H1 (cell line): Measurements from ENCODE around the gene TNNT3. TPM values are rescaled to one million over a fixed set of nuclear protein-coding genes. Genes with fewer than 3 reads are reported as not detected.

ENCODE experiments used
- CTCF ChIA-PET: fragments of 300-600 bp; sonication (Branson Sonifier 250); formaldehyde crosslinking; loops from one replicate; lab custom pipeline; 2021; ENCODE audit not compliant: partially characterized antibody; lab: Charles Lee
- POLR2A ChIA-PET: fragments of 300-600 bp; sonication (Branson Sonifier 250); formaldehyde crosslinking; loops from one replicate; lab custom pipeline; 2021; ENCODE audit warnings: inconsistent platforms; ENCODE audit not compliant: partially characterized antibody; lab: Charles Lee
- DNase-seq, 2 experiments: peaks; one replicate each; pipeline versions ENCODE4 v3.0.0 to v3.0.0-alpha.2; 2010 to 2022; ENCODE audit warnings: low spot score in 2 of 2, low read depth in 1 of 2, mixed read lengths in 1 of 2
- FAIRE-seq: peaks from 2 replicates; lab custom pipeline; 2011; peaks lifted over from hg19 to GRCh38; lab: Jason Lieb, UNC
- H2AFZ ChIP-seq: 2 replicates; pipeline ENCODE4 v1.8.1; 2012; ENCODE audit warnings: low read length, inconsistent platforms
- H2AK5ac ChIP-seq: 2 replicates; pipeline ENCODE4 v1.6.1; 2013; ENCODE audit warnings: low read depth, low read length
- H2BK120ac ChIP-seq: replicated peaks from 2 replicates; pipeline ENCODE3; 2013; ENCODE audit warnings: low read depth, low read length, inconsistent platforms
- H2BK12ac ChIP-seq: 2 replicates; pipeline ENCODE4 v1.6.1; 2013; ENCODE audit warnings: low read depth, low read length
- H2BK15ac ChIP-seq: 2 replicates; pipeline ENCODE4 v1.6.1; 2013; ENCODE audit warnings: low read length
- H2BK20ac ChIP-seq: 2 replicates; pipeline ENCODE4 v1.6.1; 2013; ENCODE audit warnings: low read length
- H2BK5ac ChIP-seq: 2 replicates; pipeline ENCODE4 v1.6.1; 2013; ENCODE audit warnings: low read depth, low read length
- H3K14ac ChIP-seq: 2 replicates; pipeline ENCODE4 v1.6.1; 2013; ENCODE audit warnings: inconsistent platforms; ENCODE audit not compliant: insufficient read length
- H3K18ac ChIP-seq: 2 replicates; pipeline ENCODE4 v1.6.1; 2013; ENCODE audit warnings: low read length; ENCODE audit errors: extremely low read depth
- H3K23ac ChIP-seq: 2 replicates; pipeline ENCODE4 v1.6.1; 2013; ENCODE audit warnings: inconsistent platforms; ENCODE audit not compliant: insufficient read length
- H3K23me2 ChIP-seq: 2 replicates; pipeline ENCODE4 v1.6.1; 2013; ENCODE audit warnings: low read depth, low read length
- H3K27ac ChIP-seq: 2 replicates; pipeline ENCODE4 v1.6.1; 2011; ENCODE audit warnings: low read depth, low read length, inconsistent platforms
- H3K27me3 ChIP-seq, 4 experiments: replicated peaks in 1 of 4; 1 replicate in 1 of 4; 2 replicates in 3 of 4; pipeline versions ENCODE4 v1.6.1 to v1.8.1; 2011 to 2013; ENCODE audit warnings: low read length in 3 of 4, mild to moderate bottlenecking in 3 of 4, inconsistent platforms in 2 of 4, mixed read lengths in 2 of 4, moderate library complexity in 1 of 4; ENCODE audit not compliant: control insufficient read depth in 3 of 4, insufficient read depth in 3 of 4; ENCODE audit errors: extremely low read depth in 1 of 4
- H3K36me3 ChIP-seq, 4 experiments: 2 replicates each; pipeline versions ENCODE4 v1.6.1 to v1.8.1; 2011 to 2013; ENCODE audit warnings: mild to moderate bottlenecking in 4 of 4, low read length in 3 of 4, moderate library complexity in 2 of 4, control low read depth in 1 of 4, inconsistent platforms in 1 of 4; ENCODE audit not compliant: insufficient read depth in 4 of 4, control insufficient read depth in 2 of 4
- H3K4ac ChIP-seq: replicated peaks from 2 replicates; pipeline ENCODE3; 2013; ENCODE audit warnings: low read length, low read depth, mixed read lengths, inconsistent platforms; ENCODE audit not compliant: insufficient read length
- H3K4me1 ChIP-seq, 4 experiments: replicated peaks in 1 of 4; 1 replicate in 1 of 4; 2 replicates in 3 of 4; pipeline versions ENCODE4 v1.6.1 to v1.8.1; 2011 to 2013; ENCODE audit warnings: low read length in 3 of 4, inconsistent platforms in 2 of 4, mixed read lengths in 1 of 4; ENCODE audit not compliant: insufficient read depth in 4 of 4, control insufficient read depth in 3 of 4
- H3K4me2 ChIP-seq, 2 experiments: 2 replicates each; pipeline versions ENCODE4 v1.6.1 to v1.8.1; 2011 to 2013; ENCODE audit warnings: low read depth in 2 of 2, low read length in 2 of 2, control low read depth in 1 of 2, inconsistent platforms in 1 of 2, mild to moderate bottlenecking in 1 of 2; ENCODE audit not compliant: insufficient read depth in 1 of 2
- H3K4me3 ChIP-seq, 4 experiments: fragments of 200-600, 300-600 bp in 1 of 4; sonication (generic), shearing (Covaris generic), sonication (Bioruptor Twin) in 1 of 4; 2 replicates each; pipeline versions ENCODE4 v1.5.1 to v1.8.1; 2011 to 2016; ENCODE audit warnings: low read length in 4 of 4, low read depth in 3 of 4, control low read depth in 2 of 4, inconsistent platforms in 2 of 4, mild to moderate bottlenecking in 2 of 4, mixed read lengths in 1 of 4, moderate library complexity in 1 of 4; ENCODE audit not compliant: insufficient read depth in 2 of 4; ENCODE audit errors: extremely low read depth in 1 of 4
- H3K56ac ChIP-seq: replicated peaks from 2 replicates; pipeline ENCODE3; 2013; ENCODE audit warnings: low read depth, mild to moderate bottlenecking, mixed read lengths, low read length, inconsistent platforms; ENCODE audit not compliant: insufficient read length
- H3K79me1 ChIP-seq: 2 replicates; pipeline ENCODE4 v1.6.1; 2013; ENCODE audit warnings: low read depth, low read length, control low read depth
- H3K79me2 ChIP-seq, 2 experiments: 2 replicates each; pipeline versions ENCODE4 v1.6.1 to v1.8.1; 2012 to 2013; ENCODE audit warnings: low read length in 2 of 2, mild to moderate bottlenecking in 2 of 2, inconsistent platforms in 1 of 2; ENCODE audit not compliant: insufficient read depth in 2 of 2, control insufficient read depth in 1 of 2
- H3K9ac ChIP-seq, 4 experiments: replicated peaks in 1 of 4; 1 replicate in 1 of 4; 2 replicates in 3 of 4; pipeline versions ENCODE4 v1.6.1 to v1.8.1; 2011 to 2013; ENCODE audit warnings: low read depth in 3 of 4, low read length in 3 of 4, control low read depth in 2 of 4, mild to moderate bottlenecking in 2 of 4, moderate library complexity in 2 of 4, inconsistent platforms in 1 of 4; ENCODE audit errors: extremely low read depth in 1 of 4
- H3K9me3 ChIP-seq, 2 experiments: 2 replicates each; pipeline versions ENCODE4 v1.6.1 to v1.8.1; 2012 to 2013; ENCODE audit warnings: mild to moderate bottlenecking in 2 of 2, moderate library complexity in 2 of 2, control low read depth in 1 of 2, inconsistent platforms in 1 of 2, low read depth in 1 of 2, low read length in 1 of 2, mixed read lengths in 1 of 2; ENCODE audit not compliant: insufficient read depth in 2 of 2
- H4K20me1 ChIP-seq, 2 experiments: replicated peaks in 1 of 2; 2 replicates each; pipeline versions ENCODE3 to v1.8.1; 2011 to 2013; ENCODE audit warnings: inconsistent platforms in 2 of 2, low read length in 2 of 2, mild to moderate bottlenecking in 1 of 2; ENCODE audit not compliant: insufficient read depth in 2 of 2, control insufficient read depth in 1 of 2
- H4K5ac ChIP-seq: 2 replicates; pipeline ENCODE4 v1.6.1; 2013; ENCODE audit warnings: low read length, low read depth, mixed read lengths, inconsistent platforms; ENCODE audit not compliant: insufficient read length
- H4K8ac ChIP-seq: 2 replicates; pipeline ENCODE4 v1.8.0; 2013; ENCODE audit warnings: mild to moderate bottlenecking, moderate library complexity, low read length, inconsistent platforms; ENCODE audit not compliant: insufficient read depth; ENCODE audit errors: extremely low read depth
- H4K91ac ChIP-seq: replicated peaks from 2 replicates; pipeline ENCODE3; 2013; ENCODE audit warnings: low read length, mixed read lengths, inconsistent platforms; ENCODE audit not compliant: insufficient read length
- BRCA1 ChIP-seq: IDR thresholded peaks from 2 replicates; pipeline ENCODE4 v1.6.1; 2012; ENCODE audit warnings: low read depth, low read length, improper control_type of control experiment
- CBX8 ChIP-seq: fragments of 300-800, 300-1000 bp; sonication (generic); IDR thresholded peaks from 2 replicates; pipeline ENCODE4 v1.7.1; 2016; ENCODE audit warnings: low read depth, low read length, borderline replicate concordance
- CHD1 ChIP-seq: IDR thresholded peaks from 2 replicates; pipeline ENCODE4 v1.6.1; 2012; ENCODE audit warnings: low read depth, low read length, improper control_type of control experiment
- CTCF ChIP-seq, 3 experiments: IDR thresholded peaks; 1 replicate in 2 of 3; 2 replicates in 1 of 3; pipeline versions ENCODE4 v1.5.1 to v1.6.1; 2011; ENCODE audit warnings: low read length in 3 of 3, mild to moderate bottlenecking in 3 of 3, inconsistent platforms in 2 of 3, low read depth in 1 of 3, moderate library complexity in 1 of 3; ENCODE audit not compliant: insufficient read depth in 1 of 3; ENCODE audit errors: control extremely low read depth in 1 of 3
- HDAC2 ChIP-seq, 2 experiments: fragments of 300-600 bp in 1 of 2; sonication (generic) in 1 of 2; IDR thresholded peaks; 2 replicates each; pipeline ENCODE4 v1.6.1; 2011 to 2012; ENCODE audit warnings: low read depth in 2 of 2, low read length in 2 of 2, mild to moderate bottlenecking in 2 of 2, moderate library complexity in 2 of 2, borderline replicate concordance in 1 of 2, inconsistent platforms in 1 of 2
- PHF8 ChIP-seq: fragments of 200-600 bp; sonication (generic); conservative IDR thresholded peaks from 2 replicates; pipeline ENCODE4 v1.7.1; 2012; ENCODE audit warnings: low read depth, mild to moderate bottlenecking, inconsistent platforms, low read length, moderate library complexity
- RAD21 ChIP-seq, 2 experiments: IDR thresholded peaks in 1 of 2; conservative IDR thresholded peaks in 1 of 2; 2 replicates each; pipeline ENCODE4 v1.6.1; 2011; ENCODE audit warnings: low read depth in 2 of 2, low read length in 2 of 2, improper control_type of control experiment in 1 of 2, inconsistent platforms in 1 of 2, mild to moderate bottlenecking in 1 of 2, moderate library complexity in 1 of 2
- RFX5 ChIP-seq: IDR thresholded peaks from 2 replicates; pipeline ENCODE4 v1.6.1; 2011; ENCODE audit warnings: low read depth, low read length, improper control_type of control experiment, borderline replicate concordance
- SP2 ChIP-seq: IDR thresholded peaks from 2 replicates; pipeline ENCODE4 v1.6.1; 2012; ENCODE audit warnings: mild to moderate bottlenecking, low read length, inconsistent platforms
- SRF ChIP-seq: IDR thresholded peaks from 2 replicates; pipeline ENCODE4 v1.6.1; 2011; ENCODE audit warnings: mild to moderate bottlenecking, low read depth, low read length, moderate library complexity
- TEAD4 ChIP-seq: IDR thresholded peaks from 2 replicates; pipeline ENCODE4 v1.6.1; 2012; ENCODE audit warnings: low read depth, low read length, inconsistent platforms, mixed read lengths
- WGBS, 2 experiments: shearing (Covaris generic) in 1 of 2; methylation state at CpG; one replicate each; pipeline versions ENCODE4 v1.1.6 to v1.1.7; 2013 to 2015; ENCODE audit warnings: low lambda C conversion rate in 2 of 2, mixed read lengths in 2 of 2, inconsistent platforms in 1 of 2, low coverage in 1 of 2, missing lambda C conversion rate in 1 of 2; ENCODE audit not compliant: insufficient replicate concordance in 2 of 2, insufficient coverage in 1 of 2, insufficient read length in 1 of 2; ENCODE audit errors: extremely low coverage in 1 of 2, missing lambda C conversion rate in 1 of 2; 5-methylcytosine and 5-hydroxymethylcytosine counted together
- polyA plus RNA-seq, 7 experiments: library from polyadenylated mRNA; depleted of rRNA in 3 of 7; stranded (reverse) in 5 of 7; unstranded in 2 of 7; fragments of >200 nt in 5 of 7; fragments of 200-250 nt in 2 of 7; gene quantifications; 1 replicate in 5 of 7; 2 replicates in 1 of 7; 4 replicates in 1 of 7; pipeline versions ENCODE4 v1.2.1 to v1.2.3, GENCODE V29; 2011 to 2013; ENCODE audit warnings: missing spikeins in 2 of 7, mixed read lengths in 2 of 7
- total RNA-seq: library from RNA; stranded (reverse); fragmentation: NEBNext Ultra II Directional; extraction: Animal tissue kit (Norgen Biotek cat#: 25700); gene quantifications from 2 replicates; pipeline ENCODE4 v1.2.1, GENCODE V29; 2021

TNNT3 gene
- total and polyA plus RNA-seq, 2 of the 8 experiments (the other 6 are each of a cell fraction or from before 2014, with no cell fraction given), result not detected

- CTCF ChIA-PET, result interaction anchor here (1.0 to 4.8 kb wide), 8 partner anchors 33 to 268 kb away, joined by 3 to 170 read pairs (median 20); partner anchors contain the start of gene SYT8
- TF ChIP-seq BRCA1 (no peak), CTCF (IDR thresholded peaks at IDR 0.05; ENCODE audit: control extremely low read depth in 1 of 3, insufficient read depth in 1 of 3, low read depth in 1 of 3, low read length in 3 of 3) (no peak), TEAD4 (no peak), PHF8 (no peak), CHD1 (no peak), RAD21 (IDR thresholded peaks at IDR 0.05 in 1 of 2, conservative IDR thresholded peaks at IDR 0.05 in 1 of 2; ENCODE audit: low read depth in 2 of 2, low read length in 2 of 2) (no peak), HDAC2 (IDR thresholded peaks at IDR 0.05; ENCODE audit: borderline replicate concordance in 1 of 2, low read depth in 2 of 2, low read length in 2 of 2) (no peak), SP2 (no peak), RFX5 (no peak), SRF (no peak), CBX8 (no peak)
Measured at GRCh38 chr11:1884303-1884700, 35.2 kb upstream of the TNNT3 start.

More at GRCh38 chr11:1884303-1884700, 35.2 kb upstream of the TNNT3 start:
- H2BK15ac ChIP-seq, result no peak overlapping the region
- no peak overlapping the region for H3K27ac ChIP-seq
- no peaks in the 10 kb centered on the region for H3K9me3 ChIP-seq
- no peak overlapping the region for H4K91ac ChIP-seq
- no peak overlapping the region for H2BK12ac ChIP-seq
- no peak overlapping the region for H2BK120ac ChIP-seq
- no peak overlapping the region for H3K4ac ChIP-seq
- no peak overlapping the region for H2AFZ ChIP-seq
- FAIRE-seq (no peak), DNase-seq (no peak)
- no peak overlapping the region for H4K8ac ChIP-seq
- no peak overlapping the region for H2BK20ac ChIP-seq
- peaks cover 16% of the 10 kb centered on the region; the same call in 1 of the 2 replicates for H3K23me2 ChIP-seq
- no peak overlapping the region for H4K5ac ChIP-seq
- no peak overlapping the region for H3K56ac ChIP-seq
- H3K79me1 ChIP-seq, result no peaks in the 10 kb centered on the region
- H3K79me2 ChIP-seq, result no peaks in the 10 kb centered on the region
- no peaks in the 10 kb centered on the region for H4K20me1 ChIP-seq
- no peak overlapping the region for H3K9ac ChIP-seq
- POLR2A ChIA-PET, result interaction anchor here (0.8 to 1.1 kb wide), 2 partner anchors 32 to 264 kb away, joined by 3 read pairs; no protein-coding TSS in a partner anchor
- no peak overlapping the region for H3K4me3 ChIP-seq
- H3K4me2 ChIP-seq, result no peak overlapping the region
- no peak overlapping the region for H3K18ac ChIP-seq
- no peak overlapping the region for H2AK5ac ChIP-seq
- no peaks in the 10 kb centered on the region for H3K36me3 ChIP-seq
- H3K4me1 ChIP-seq, result peaks cover 0 to 5% (median 2%) of the 10 kb centered on the region in 4 experiments; a peak in 3 of 7 replicates
- no peak overlapping the region for H2BK5ac ChIP-seq
- no peaks in the 10 kb centered on the region; a peak in 1 of 7 replicates for H3K27me3 ChIP-seq
- no peak overlapping the region for H3K14ac ChIP-seq
- H3K23ac ChIP-seq, result no peak overlapping the region
- WGBS, 2 experiments, result 86% methylated on average over 5 of the region's 5 CpGs; no CpG with 5 or more reads in 1 of the 2 experiments
